HepG2 (cell line): Measurements from ENCODE around the gene TAF11. TPM values are rescaled to one million over a fixed set of nuclear protein-coding genes. Genes with fewer than 3 reads are reported as not detected.

Source experiments
- ATAC-seq: fragments of 200-7000 bp; cut with Tn5 transposase; 3 replicates; pipeline ENCODE4 v1.9.1; 2020; ENCODE audit warnings: mild to moderate bottlenecking, moderate library complexity
- BruUV-seq: library from RNA; stranded (reverse); fragments of 400-500 nt; replicated peaks from 2 replicates; lab custom pipeline; 2021; lab: Mats Ljungman, UMichigan
- CTCF ChIA-PET: fragments of 300-600 bp; formaldehyde crosslinking; extraction: SDS; loops from one replicate; lab custom pipeline; 2021; ENCODE audit warnings: low total read pairs, inconsistent platforms, low intra/inter-chr PET ratio; lab: Yijun Ruan, JAX
- POLR2A ChIA-PET: fragments of 350-600 bp; sonication (Branson Sonifier 250); formaldehyde crosslinking; loops from one replicate; lab custom pipeline; 2020; ENCODE audit warnings: antibody characterized with exemption, inconsistent platforms; lab: Yijun Ruan, JAX
- DNase-seq: peaks from one replicate; pipeline ENCODE4 v3.0.0-alpha.2; 2015; ENCODE audit warnings: low spot score
- FAIRE-seq: peaks from 3 replicates; lab custom pipeline; 2011; peaks lifted over from hg19 to GRCh38; lab: Jason Lieb, UNC
- H2AFZ ChIP-seq: one replicate; pipeline ENCODE4 v1.6.1; 2011; ENCODE audit warnings: low read length, inconsistent platforms
- H3K27ac ChIP-seq: fragments of 300-600 bp; 3 replicates; pipeline ENCODE4 v1.8.0; 2011; ENCODE audit warnings: mixed run types, mild to moderate bottlenecking, mixed read lengths, low read length, inconsistent platforms; ENCODE audit not compliant: insufficient read depth; ENCODE audit errors: extremely low read length
- H3K27me3 ChIP-seq, 2 experiments: fragments of 200-600 bp in 1 of 2; 2 replicates in 1 of 2; 3 replicates in 1 of 2; pipeline versions ENCODE4 v1.6.0 to v1.8.0; 2011; ENCODE audit warnings: low read length in 2 of 2, mild to moderate bottlenecking in 2 of 2, moderate library complexity in 2 of 2, inconsistent platforms in 1 of 2; ENCODE audit not compliant: insufficient read depth in 2 of 2, control insufficient read depth in 1 of 2
- H3K36me3 ChIP-seq, 2 experiments: fragments of 200-600 bp in 1 of 2; replicated peaks in 1 of 2; 2 replicates in 1 of 2; 3 replicates in 1 of 2; pipeline versions ENCODE4 v1.5.1 to v1.8.0; 2011; ENCODE audit warnings: low read length in 2 of 2, inconsistent platforms in 1 of 2; ENCODE audit not compliant: insufficient read depth in 2 of 2, control insufficient read depth in 1 of 2
- H3K4me1 ChIP-seq: 2 replicates; pipeline ENCODE4 v1.5.1; 2012; ENCODE audit warnings: low read length, inconsistent platforms; ENCODE audit not compliant: insufficient read depth
- H3K4me2 ChIP-seq: 2 replicates; pipeline ENCODE4 v1.6.0; 2011; ENCODE audit warnings: low read depth, low read length, inconsistent platforms
- H3K4me3 ChIP-seq, 3 experiments: fragments of 200-600 bp in 1 of 3; sonication (generic), shearing (Covaris generic) in 1 of 3; replicated peaks in 1 of 3; 2 replicates each; pipeline ENCODE4 v1.5.1; 2011 to 2016; ENCODE audit warnings: low read length in 3 of 3, inconsistent platforms in 2 of 3, low read depth in 2 of 3, mild to moderate bottlenecking in 2 of 3, control low read depth in 1 of 3, mixed read lengths in 1 of 3; ENCODE audit not compliant: insufficient read depth in 1 of 3
- H3K79me2 ChIP-seq: one replicate; pipeline ENCODE4 v1.6.1; 2011; ENCODE audit warnings: low read length, inconsistent platforms; ENCODE audit not compliant: insufficient read depth
- H3K9ac ChIP-seq: 2 replicates; pipeline ENCODE4 v1.6.0; 2011; ENCODE audit warnings: mild to moderate bottlenecking, low read depth, low read length, inconsistent platforms; ENCODE audit not compliant: insufficient read depth
- H3K9me3 ChIP-seq: 2 replicates; pipeline ENCODE4 v1.5.1; 2012; ENCODE audit warnings: mild to moderate bottlenecking, low read length
- H4K20me1 ChIP-seq: 2 replicates; pipeline ENCODE4 v1.6.0; 2011; ENCODE audit warnings: inconsistent platforms, mild to moderate bottlenecking, low read length, moderate library complexity; ENCODE audit not compliant: insufficient read depth
- ETV5 ChIP-seq: IDR thresholded peaks from 2 replicates; pipeline ENCODE4 v1.6.1; 2018; ENCODE audit warnings: missing biosample characterization, missing genetic modification reagents, inconsistent platforms, borderline replicate concordance
- FOXA1 ChIP-seq, 2 experiments: fragments of 450-650 bp in 1 of 2; sonication (generic) in 1 of 2; formaldehyde crosslinking in 1 of 2; IDR thresholded peaks; 2 replicates each; pipeline versions ENCODE4 v1.4.0 to v1.6.1; 2016 to 2020; ENCODE audit warnings: missing genetic modification reagents in 1 of 2
- HNRNPH1 ChIP-seq: fragments of 200-400 bp; formaldehyde crosslinking; optimal IDR thresholded peaks from 2 replicates; pipeline ENCODE3; 2017; ENCODE audit warnings: mild to moderate bottlenecking, low read depth, low read length
- NCOA5 ChIP-seq: sonication (generic); formaldehyde crosslinking; IDR thresholded peaks from 2 replicates; pipeline ENCODE4 v1.4.0; 2020; ENCODE audit warnings: missing genetic modification reagents
- ZNF224 ChIP-seq: sonication (generic); formaldehyde crosslinking; IDR thresholded peaks from 2 replicates; pipeline ENCODE4 v1.5.0; 2020; ENCODE audit warnings: mild to moderate bottlenecking, missing genetic modification reagents
- ZNF567 ChIP-seq: sonication (generic); formaldehyde crosslinking; IDR thresholded peaks from 2 replicates; pipeline ENCODE4 v1.8.1; 2023; ENCODE audit warnings: mild to moderate bottlenecking, missing genetic modification reagents, borderline replicate concordance
- ZNF598 ChIP-seq: sonication (generic); formaldehyde crosslinking; IDR thresholded peaks from 2 replicates; pipeline ENCODE4 v1.5.1; 2020; ENCODE audit warnings: mild to moderate bottlenecking, missing genetic modification reagents, borderline replicate concordance
- WGBS: methylation state at CpG from one replicate; pipeline ENCODE4 v1.1.6; 2017; ENCODE audit warnings: low lambda C conversion rate; 5-methylcytosine and 5-hydroxymethylcytosine counted together
- in situ Hi-C: cut with HindIII; loops from 2 replicates; pipeline ENCODE4 v1.10.0; 2017; ENCODE audit warnings: low pct_unique_long_range_greater_than_20kb; ENCODE audit not compliant: extremely low pct_ligation_motif_present
- intact Hi-C: fragments of 100-400 bp; cut with micrococcal nuclease; formaldehyde crosslinking; loops from one replicate; pipeline ENCODE4 v1.10.0; 2022; ENCODE audit not compliant: unreplicated experiment
- polyA plus RNA-seq, 8 experiments: library from polyadenylated mRNA; depleted of rRNA in 3 of 8; stranded (reverse) in 7 of 8; unstranded in 1 of 8; fragments of >200 nt; fragmentation: Illumina TruSeq in 4 of 8; extraction: Trizol in 4 of 8; gene quantifications; 2 replicates each; pipeline versions ENCODE4 v1.2.1 to v1.2.3, GENCODE V29; 2011 to 2016; ENCODE audit warnings: low read depth in 4 of 8, missing spikeins in 1 of 8, mixed read lengths in 1 of 8; ENCODE audit not compliant: insufficient read depth in 1 of 8
- total RNA-seq, 5 experiments: library from RNA; depleted of rRNA; stranded (reverse); fragments of >200 nt; fragmentation: Illumina TruSeq; extraction: Trizol; gene quantifications; 2 replicates each; pipeline ENCODE4 v1.2.3, GENCODE V29; 2016; ENCODE audit warnings: low read depth in 1 of 5

The TAF11 gene
- total and polyA plus RNA-seq, 2 of the 13 experiments (the other 11 are each of a cell fraction or from before 2014, with no cell fraction given), result 35.4 to 73.6 TPM

GRCh38 chr6:34864007-34864406 is 23.8 kb downstream of the TAF11 start:
- no peak for FAIRE-seq
- Histone ChIP-seq H3K4me1 (peaks cover 21% of the 10 kb centered on the region), H3K27ac (no peak overlapping the region), H3K4me3 (no peak overlapping the region), H3K4me2 (no peak overlapping the region), H3K27me3 (no peaks in the 10 kb centered on the region), H3K36me3 (peaks cover 26 to 61% of the 10 kb centered on the region in 2 experiments), H3K9ac (no peak overlapping the region), H2AFZ (no peak overlapping the region), H4K20me1 (no peaks in the 10 kb centered on the region), H3K79me2 (no peaks in the 10 kb centered on the region), H3K9me3 (no peaks in the 10 kb centered on the region)
- WGBS, result over 99% methylated on average over 4 of the region's 4 CpGs
- no peak for ATAC-seq
- POLR2A ChIA-PET, result no interaction called here
- BruUV-seq, result no TSS peak
- TF ChIP-seq ZNF567 (CRISPR knock-in tag) (no peak), HNRNPH1 (no peak), ETV5 (no peak)
- CTCF ChIA-PET, result no interaction called here
- intact Hi-C loops (loop anchor here (10.0 kb wide), 1 partner anchor 281 kb away; the partner anchor contains the start of gene TCP11), in situ Hi-C loops (no loop called here)
- no peak for DNase-seq

GRCh38 chr6:34860776-34861175 is 27.1 kb downstream of the TAF11 start:
- no peaks in the 10 kb centered on the region for H3K79me2 ChIP-seq
- CTCF ChIA-PET, result no interaction called here
- H3K9me3 ChIP-seq, result no peaks in the 10 kb centered on the region
- no peak for ATAC-seq
- H3K9ac ChIP-seq, result no peak overlapping the region
- FAIRE-seq, result no peak
- no peak overlapping the region for H2AFZ ChIP-seq
- TSS peak; percentile 28 for BruUV-seq
- no peak overlapping the region for H3K27ac ChIP-seq
- WGBS, result 90% methylated on average over 1 of the region's 1 CpG
- H3K36me3 ChIP-seq, result peaks cover 44 to 78% of the 10 kb centered on the region in 2 experiments
- no peak overlapping the region for H3K4me3 ChIP-seq
- no peaks in the 10 kb centered on the region for H3K27me3 ChIP-seq
- peaks cover 8% of the 10 kb centered on the region for H3K4me1 ChIP-seq
- intact Hi-C loops, result loop anchor here (10.0 kb wide), 1 partner anchor 284 kb away; the partner anchor contains the start of gene TCP11
- POLR2A ChIA-PET, result no interaction called here
- in situ Hi-C loops, result no loop called here
- no peak overlapping the region for H3K4me2 ChIP-seq
- DNase-seq, result no peak
- TF ChIP-seq ZNF598 (CRISPR knock-in tag) (no peak), FOXA1 (IDR thresholded peaks at IDR 0.05) (no peak), FOXA1 (CRISPR knock-in tag; IDR thresholded peaks at IDR 0.05) (no peak), NCOA5 (no peak), ZNF224 (CRISPR knock-in tag) (no peak)
- H4K20me1 ChIP-seq, result no peaks in the 10 kb centered on the region
